ENCODE measurements around the gene TMEM61.

DNA sequence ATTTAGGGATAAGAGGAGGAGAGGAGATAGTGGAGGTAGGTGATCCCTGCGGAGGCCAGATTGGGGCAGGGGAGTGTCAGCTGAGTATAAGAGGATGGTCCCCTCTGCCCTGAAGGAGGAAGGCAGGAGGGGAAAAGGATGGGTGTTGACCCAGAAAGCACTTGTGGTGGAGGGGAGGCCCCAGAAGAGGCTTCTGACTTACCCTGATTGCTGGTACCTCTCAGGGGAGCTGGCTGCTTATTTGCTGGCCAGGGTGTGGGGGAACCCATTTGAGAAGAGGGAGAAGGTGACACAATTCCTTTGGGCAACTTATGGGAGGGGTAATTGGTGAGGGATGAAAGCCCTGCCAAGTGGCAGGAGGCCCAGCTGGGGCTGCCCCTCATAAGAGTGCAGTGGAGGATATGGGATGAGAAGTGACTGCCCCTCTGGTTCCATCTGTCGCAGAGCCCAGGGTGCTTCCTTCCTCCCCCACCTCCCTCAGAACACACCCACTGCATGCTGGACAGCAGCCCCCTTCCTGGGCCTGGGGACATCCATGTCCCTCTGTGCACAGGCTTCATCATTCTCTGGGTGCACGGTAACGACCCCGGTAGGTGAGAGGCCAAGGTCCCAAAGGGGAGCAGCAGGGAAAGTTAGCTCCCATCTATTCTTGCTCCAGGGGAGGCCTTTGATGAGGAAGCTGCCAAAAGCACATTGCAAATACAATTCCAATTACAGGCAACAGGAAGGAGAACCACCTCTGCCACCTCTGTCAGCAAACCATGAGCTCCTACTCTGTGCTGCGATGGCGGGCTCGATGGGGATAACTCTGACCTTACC, 57.5 kb downstream of the TMEM61 start:
- TF ChIP-seq EZH2phosphoT487 (IDR thresholded peaks at IDR 0.05; ENCODE audit: borderline replicate concordance) (no peak), CTCF (conservative IDR thresholded peaks at IDR 0.05; ENCODE audit: low read length) (no peak)
